Hepatocyte (in vitro differentiated cells): ENCODE results near the gene LY6G6F. TPM values are rescaled to one million over a fixed set of nuclear protein-coding genes. Genes with fewer than 3 reads are reported as not detected.
A peak's percentile ranks its signal among the peaks of the same experiment; 100 is the strongest.

ENCODE experiments used
- DNase-seq: peaks from one replicate; pipeline ENCODE4 v3.0.0-alpha.2; 2016; ENCODE audit warnings: low spot score
- H2AFZ ChIP-seq: fragments of 200-600 bp; sonication (generic); 2 replicates; pipeline ENCODE4 v1.6.0; 2016; ENCODE audit warnings: antibody characterized with exemption, mild to moderate bottlenecking
- H3K27ac ChIP-seq: fragments of 200-600 bp; sonication (generic); 2 replicates; pipeline ENCODE4 v1.5.1; 2016; ENCODE audit warnings: mild to moderate bottlenecking
- H3K27me3 ChIP-seq: fragments of 200-600 bp; sonication (generic); 2 replicates; pipeline ENCODE4 v1.6.1; 2016
- H3K36me3 ChIP-seq: fragments of 200-600 bp; sonication (generic); replicated peaks from 2 replicates; pipeline ENCODE4 v1.5.1; 2016; ENCODE audit warnings: low read depth; ENCODE audit not compliant: insufficient read depth
- H3K4me1 ChIP-seq: fragments of 200-600 bp; sonication (generic); 2 replicates; pipeline ENCODE4 v1.5.1; 2016; ENCODE audit warnings: mild to moderate bottlenecking, moderate library complexity; ENCODE audit not compliant: insufficient read depth
- H3K4me2 ChIP-seq: fragments of 200-600 bp; sonication (generic); 2 replicates; pipeline ENCODE4 v1.6.0; 2016
- H3K4me3 ChIP-seq: fragments of 200-600 bp; sonication (generic); 2 replicates; pipeline ENCODE4 v1.5.1; 2016; ENCODE audit warnings: mild to moderate bottlenecking
- H3K79me2 ChIP-seq: fragments of 200-600 bp; sonication (generic); 2 replicates; pipeline ENCODE4 v1.6.0; 2017; ENCODE audit warnings: mild to moderate bottlenecking
- H3K9me2 ChIP-seq: fragments of 200-600 bp; sonication (generic); replicated peaks from 2 replicates; pipeline ENCODE4 v1.6.0; 2017; ENCODE audit warnings: mild to moderate bottlenecking; ENCODE audit not compliant: insufficient read depth
- H3K9me3 ChIP-seq: fragments of 200-600 bp; sonication (generic); 2 replicates; pipeline ENCODE4 v1.5.1; 2016; ENCODE audit warnings: low read depth, mild to moderate bottlenecking
- H4K20me1 ChIP-seq: fragments of 200-600 bp; sonication (generic); 2 replicates; pipeline ENCODE4 v1.6.0; 2016; ENCODE audit warnings: mild to moderate bottlenecking; ENCODE audit not compliant: insufficient read depth, poor library complexity, severe bottlenecking
- EZH2 ChIP-seq: fragments of 200-600 bp; sonication (generic); IDR thresholded peaks from 2 replicates; pipeline ENCODE4 v1.6.1; 2016; ENCODE audit warnings: antibody characterized with exemption, mild to moderate bottlenecking, borderline replicate concordance
- EZH2phosphoT487 ChIP-seq: fragments of 200-600 bp; sonication (generic); IDR thresholded peaks from one replicate; pipeline ENCODE4 v1.6.1; 2018; ENCODE audit warnings: antibody characterized with exemption, mild to moderate bottlenecking, low read depth, moderate library complexity; ENCODE audit not compliant: unreplicated experiment, severe bottlenecking
- WGBS: methylation state at CpG from one replicate; pipeline ENCODE4 v1.1.6; 2016; ENCODE audit warnings: low lambda C conversion rate; ENCODE audit errors: missing lambda C conversion rate; 5-methylcytosine and 5-hydroxymethylcytosine counted together
- polyA plus RNA-seq: library from polyadenylated mRNA; unstranded; fragments of >200 nt; fragmentation: Nextera tagmentation; extraction: Ambion mirVana; gene quantifications from 2 replicates; pipeline ENCODE4 v1.2.1, GENCODE V29; 2016
- total RNA-seq: library from RNA; depleted of rRNA; stranded (reverse); fragments of >200 nt; gene quantifications from 2 replicates; pipeline ENCODE4 v1.2.3, GENCODE V29; 2014
- TF ChIP-seq, protein P1 (sequence below): fragments of 200-600 bp; sonication (generic); IDR thresholded peaks from 2 replicates; pipeline ENCODE4 v1.5.1; 2016; ENCODE audit warnings: antibody characterized with exemption, mild to moderate bottlenecking; ENCODE audit not compliant: poor library complexity

Gene LY6G6F
- total and polyA plus RNA-seq, 2 experiments from 2014 or later: not detected

GRCh38 chr6:31663961-31664789 lies 42.5 kb upstream of the LY6G6F start:
- Histone ChIP-seq H3K36me3 (no peaks in the 10 kb centered on the region), H3K4me2 (peak overlapping the region; percentile 81), H3K9me2 (no peaks in the 10 kb centered on the region), H4K20me1 (peaks cover 5% of the 10 kb centered on the region), H3K27me3 (no peaks in the 10 kb centered on the region), H3K4me1 (peaks cover 26% of the 10 kb centered on the region), H3K79me2 (peaks cover 76% of the 10 kb centered on the region), H3K27ac (peak overlapping the region; percentile 93), H3K4me3 (peak overlapping the region; percentile 47), H2AFZ (peak overlapping the region; percentile 60), H3K9me3 (no peaks in the 10 kb centered on the region)
- peak; percentile 44 for DNase-seq
- no peak for TF ChIP-seq EZH2
- TF ChIP-seq, protein P1, sequence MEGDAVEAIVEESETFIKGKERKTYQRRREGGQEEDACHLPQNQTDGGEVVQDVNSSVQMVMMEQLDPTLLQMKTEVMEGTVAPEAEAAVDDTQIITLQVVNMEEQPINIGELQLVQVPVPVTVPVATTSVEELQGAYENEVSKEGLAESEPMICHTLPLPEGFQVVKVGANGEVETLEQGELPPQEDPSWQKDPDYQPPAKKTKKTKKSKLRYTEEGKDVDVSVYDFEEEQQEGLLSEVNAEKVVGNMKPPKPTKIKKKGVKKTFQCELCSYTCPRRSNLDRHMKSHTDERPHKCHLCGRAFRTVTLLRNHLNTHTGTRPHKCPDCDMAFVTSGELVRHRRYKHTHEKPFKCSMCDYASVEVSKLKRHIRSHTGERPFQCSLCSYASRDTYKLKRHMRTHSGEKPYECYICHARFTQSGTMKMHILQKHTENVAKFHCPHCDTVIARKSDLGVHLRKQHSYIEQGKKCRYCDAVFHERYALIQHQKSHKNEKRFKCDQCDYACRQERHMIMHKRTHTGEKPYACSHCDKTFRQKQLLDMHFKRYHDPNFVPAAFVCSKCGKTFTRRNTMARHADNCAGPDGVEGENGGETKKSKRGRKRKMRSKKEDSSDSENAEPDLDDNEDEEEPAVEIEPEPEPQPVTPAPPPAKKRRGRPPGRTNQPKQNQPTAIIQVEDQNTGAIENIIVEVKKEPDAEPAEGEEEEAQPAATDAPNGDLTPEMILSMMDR: no peak
- no peak for TF ChIP-seq EZH2phosphoT487
- 35% methylated on average over 17 of the region's 17 CpGs for WGBS

DNA sequence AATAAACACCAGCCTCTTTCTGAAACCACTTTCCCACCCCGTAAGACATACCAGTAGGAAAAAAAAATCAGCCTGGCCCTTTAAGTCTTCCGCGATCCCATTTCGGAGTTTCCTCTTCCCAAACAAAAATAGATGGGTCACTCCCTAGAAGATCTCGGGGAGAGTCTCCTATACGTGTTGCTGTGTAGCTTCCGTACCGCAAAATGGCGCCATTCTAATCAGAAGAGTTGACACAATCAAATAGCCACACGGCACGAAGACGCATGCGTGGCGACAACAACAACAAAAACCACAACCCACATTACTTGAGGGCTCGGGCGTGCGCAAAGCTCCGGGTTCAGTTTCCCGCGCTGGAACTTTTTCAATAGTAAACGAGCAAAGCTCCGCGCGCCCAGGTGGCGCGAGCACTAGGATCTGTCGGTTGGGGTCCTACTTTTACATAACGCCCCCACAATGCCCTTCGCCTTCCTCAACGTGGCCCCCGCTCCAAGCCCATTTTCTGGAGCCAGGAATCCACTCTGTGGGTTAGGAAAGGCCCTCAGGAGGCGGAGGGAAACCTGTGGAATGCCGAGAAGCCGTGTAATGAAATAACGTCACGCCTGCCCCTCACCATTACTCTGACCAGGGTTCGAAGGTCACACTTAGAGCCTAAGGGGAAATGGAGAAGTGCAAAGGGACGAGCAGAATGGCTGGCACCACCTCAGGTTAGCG lies 41.7 kb upstream of the LY6G6F start, which contains the start of gene GPANK1:
GPANK1 (minus strand) TSS at position 208 of the 711 bp plus-strand sequence. CDS start 519 bp downstream, outside the sequence.
- H3K36me3 ChIP-seq: no peaks in the 10 kb centered on the region
- peak; percentile 95 for DNase-seq
- peaks cover 19% of the 10 kb centered on the region for H3K4me1 ChIP-seq
- no peaks in the 10 kb centered on the region for H3K9me3 ChIP-seq
- peaks cover 68% of the 10 kb centered on the region for H3K79me2 ChIP-seq
- no peaks in the 10 kb centered on the region for H3K9me2 ChIP-seq
- peak within 1 kb of the TSS; percentile 60 for H2AFZ ChIP-seq
- no peak for TF ChIP-seq EZH2phosphoT487
- TF ChIP-seq, protein P1: no peak
- under 1% methylated on average over 39 of the region's 39 CpGs for WGBS
- H3K4me2 ChIP-seq: peak within 1 kb of the TSS; percentile 81
- peak within 1 kb of the TSS; percentile 47 for H3K4me3 ChIP-seq
- no peaks in the 10 kb centered on the region for H3K27me3 ChIP-seq
- H4K20me1 ChIP-seq: no peaks in the 10 kb centered on the region
- peak within 1 kb of the TSS; percentile 93 for H3K27ac ChIP-seq

DNA sequence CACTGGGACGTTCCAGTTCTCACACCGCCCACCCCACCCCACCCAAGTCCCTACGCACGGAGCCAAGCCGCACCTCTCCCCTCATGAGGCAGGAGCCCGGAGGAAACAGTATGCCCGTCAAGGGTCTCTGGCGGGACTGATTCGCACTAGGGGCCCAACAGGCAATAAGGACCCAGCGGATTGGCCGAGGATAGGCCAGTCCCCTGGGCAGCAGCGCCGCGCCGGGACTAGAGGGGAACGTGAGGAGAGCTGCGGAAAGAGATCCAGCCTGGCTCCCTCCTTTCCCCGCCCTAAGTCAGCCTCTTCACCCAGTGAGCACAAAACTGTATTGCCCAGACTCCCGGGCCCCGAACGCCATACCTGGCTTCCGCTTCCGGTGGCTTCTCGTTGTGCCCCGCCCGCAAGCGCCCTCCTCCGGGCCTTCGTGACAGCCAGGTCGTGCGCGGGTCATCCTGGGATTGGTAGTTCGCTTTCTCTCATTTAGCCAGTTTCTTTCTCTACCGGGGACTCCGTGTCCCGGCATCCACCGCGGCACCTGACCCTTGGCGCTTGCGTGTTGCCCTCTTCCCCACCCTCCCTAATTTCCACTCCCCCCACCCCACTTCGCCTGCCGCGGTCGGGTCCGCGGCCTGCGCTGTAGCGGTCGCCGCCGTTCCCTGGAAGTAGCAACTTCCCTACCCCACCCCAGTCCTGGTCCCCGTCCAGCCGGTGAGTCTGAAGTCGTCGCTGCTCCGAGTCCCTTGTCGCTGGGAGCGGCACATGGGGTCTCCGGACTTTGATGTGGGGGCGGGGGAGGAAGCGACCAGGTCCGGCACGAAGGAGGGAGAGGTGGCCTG lies 40.9 kb upstream of the LY6G6F start, which contains the start of gene CSNK2B:
CSNK2B (plus strand) TSS at position 580 of the 836 bp plus-strand sequence. CDS start 752 bp downstream, outside the sequence.
- H2AFZ ChIP-seq: peak within 1 kb of the TSS; percentile 45
- peaks cover 63% of the 10 kb centered on the region for H3K79me2 ChIP-seq
- DNase-seq: peak; percentile 98
- H3K27me3 ChIP-seq: no peaks in the 10 kb centered on the region
- H3K36me3 ChIP-seq: no peaks in the 10 kb centered on the region
- WGBS: 1% methylated on average over 50 of the region's 63 CpGs
- no peaks in the 10 kb centered on the region for H4K20me1 ChIP-seq
- H3K4me1 ChIP-seq: peaks cover 19% of the 10 kb centered on the region
- peak within 1 kb of the TSS; percentile 76 for H3K4me3 ChIP-seq
- TF ChIP-seq EZH2phosphoT487 (no peak), EZH2 (no peak)
- TF ChIP-seq, protein P1: no peak
- H3K9me2 ChIP-seq: no peaks in the 10 kb centered on the region
- peak within 1 kb of the TSS; percentile 95 for H3K4me2 ChIP-seq
- H3K27ac ChIP-seq: peak within 1 kb of the TSS; percentile 93
- no peaks in the 10 kb centered on the region for H3K9me3 ChIP-seq
